Mucosa of stomach (tissue), 1 donor: ENCODE measurements around the gene FAM240A.
"Not testable (repeated sequence)": the region's sequence is repeated elsewhere in the genome, so short reads cannot be mapped to it uniquely, and the experiment has no call there.

ENCODE experiments used
- H3K27me3 ChIP-seq: one replicate; pipeline ENCODE4 v1.7.0; 2013; ENCODE audit warnings: mild to moderate bottlenecking, low read length; ENCODE audit not compliant: control insufficient read depth, insufficient read depth
- H3K36me3 ChIP-seq: one replicate; pipeline ENCODE4 v1.7.0; 2013; ENCODE audit warnings: low read length; ENCODE audit not compliant: control insufficient read depth, insufficient read depth
- H3K4me1 ChIP-seq: one replicate; pipeline ENCODE4 v1.7.0; 2013; ENCODE audit warnings: mild to moderate bottlenecking, low read length; ENCODE audit not compliant: control insufficient read depth, insufficient read depth
- H3K4me3 ChIP-seq: one replicate; pipeline ENCODE4 v1.7.0; 2013; ENCODE audit warnings: low read length
- H3K9ac ChIP-seq: one replicate; pipeline ENCODE4 v1.7.0; 2013; ENCODE audit warnings: mild to moderate bottlenecking, low read length, moderate library complexity
- H3K9me3 ChIP-seq: one replicate; pipeline ENCODE4 v1.7.0; 2013; ENCODE audit warnings: mild to moderate bottlenecking, low read length, moderate library complexity; ENCODE audit not compliant: control insufficient read depth
- donor health status: Pancreatic carcinoma.

Gene FAM240A

GRCh38 chr3:46576879-46577278 is 35.4 kb upstream of the FAM240A start:
- H3K27me3 ChIP-seq = no peaks in the 10 kb centered on the region

GRCh38 chr3:46577580-46578249 is 34.6 kb upstream of the FAM240A start:
- H3K4me3 ChIP-seq, H3K9ac ChIP-seq, H3K27me3 ChIP-seq, H3K9me3 ChIP-seq, H3K36me3 ChIP-seq: not testable (repeated sequence)
- peaks cover 31% of the 10 kb centered on the region for H3K4me1 ChIP-seq

More at GRCh38 chr3:46576879-46577278, 35.4 kb upstream of the FAM240A start:
- Histone ChIP-seq H3K4me3 (no peak overlapping the region), H3K4me1 (peaks cover 31% of the 10 kb centered on the region), H3K9ac (no peak overlapping the region), H3K36me3 (no peaks in the 10 kb centered on the region), H3K9me3 (no peaks in the 10 kb centered on the region)

DNA sequence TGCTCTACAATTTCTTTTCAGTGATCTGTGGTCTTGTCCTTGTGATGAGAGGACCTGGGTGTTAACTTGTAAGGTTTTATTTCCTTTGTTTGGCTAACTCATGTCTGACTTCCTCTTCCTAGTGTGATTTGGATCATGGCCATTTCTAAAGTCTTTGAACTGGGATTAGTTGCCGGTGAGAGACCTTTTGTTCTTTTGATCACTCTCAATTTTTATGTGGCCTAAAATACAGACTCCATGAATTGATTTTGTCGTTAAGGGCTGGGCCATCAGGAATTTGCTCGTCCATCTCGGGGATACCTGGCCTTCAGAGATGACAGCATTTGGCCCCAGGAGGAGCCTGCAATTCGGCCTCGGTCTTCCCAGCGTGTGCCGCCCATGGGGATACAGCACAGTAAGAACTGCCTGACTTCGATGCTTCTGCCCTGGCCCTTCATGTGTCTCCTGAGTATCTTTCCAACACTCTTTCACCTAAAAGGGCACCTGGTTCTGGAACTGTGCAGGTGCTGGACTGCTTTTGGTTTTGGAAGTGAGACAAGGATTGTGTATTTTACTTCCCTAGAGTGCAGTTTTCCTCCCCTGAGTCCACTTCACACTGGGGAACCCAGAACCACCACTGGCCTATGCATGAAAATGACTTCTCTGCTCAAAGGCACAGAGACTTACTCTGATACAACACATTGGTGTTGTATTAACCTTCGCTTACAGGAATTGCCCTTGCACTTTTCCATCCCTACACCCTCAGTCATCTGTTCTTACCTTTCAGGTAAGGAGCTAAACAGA is 33.2 kb upstream of the FAM240A start:
- Histone ChIP-seq H3K9ac (no peak overlapping the region), H3K36me3 (no peaks in the 10 kb centered on the region), H3K9me3 (no peaks in the 10 kb centered on the region), H3K4me1 (peaks cover 26% of the 10 kb centered on the region), H3K4me3 (no peak overlapping the region), H3K27me3 (no peaks in the 10 kb centered on the region)

DNA sequence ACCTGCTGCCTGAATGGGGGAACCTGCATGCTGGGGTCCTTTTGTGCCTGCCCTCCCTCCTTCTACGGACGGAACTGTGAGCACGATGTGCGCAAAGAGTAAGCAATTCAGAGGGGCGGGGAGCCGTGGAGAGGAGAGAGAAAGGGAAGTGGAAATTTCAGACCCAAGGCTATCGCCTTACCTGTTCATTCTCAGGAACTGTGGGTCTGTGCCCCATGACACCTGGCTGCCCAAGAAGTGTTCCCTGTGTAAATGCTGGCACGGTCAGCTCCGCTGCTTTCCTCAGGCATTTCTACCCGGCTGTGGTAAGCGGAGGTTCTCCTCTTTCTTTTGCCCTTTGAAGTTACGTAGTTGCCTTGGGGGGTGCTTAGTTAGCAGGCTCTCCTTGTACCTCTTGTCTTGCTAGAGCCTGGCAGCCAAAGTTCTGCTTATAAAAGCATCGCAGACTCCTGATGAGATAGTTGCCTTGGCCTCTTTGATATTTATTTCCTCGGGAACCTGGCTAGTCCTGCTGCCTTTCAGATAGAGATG is 32.5 kb upstream of the FAM240A start:
- no peaks in the 10 kb centered on the region for H3K27me3 ChIP-seq

DNA sequence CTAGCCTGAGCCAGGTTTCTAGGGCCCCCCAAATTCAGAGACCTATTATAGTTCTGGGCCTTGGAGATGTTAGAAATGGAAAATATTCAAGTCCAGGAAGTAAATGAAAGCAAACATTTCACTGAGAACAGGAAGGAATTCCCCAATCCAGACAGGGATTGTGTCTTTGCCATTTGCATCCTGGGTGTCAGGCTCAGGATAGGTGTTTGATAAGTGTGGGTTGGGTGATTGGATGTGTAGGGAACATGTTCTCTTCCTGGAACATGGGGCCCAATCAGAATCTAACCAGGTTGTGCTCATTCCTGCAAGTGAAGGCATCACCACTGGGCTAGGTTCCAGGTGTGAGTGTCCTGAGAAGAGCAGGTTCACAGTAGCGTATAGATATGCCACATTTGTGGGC is 31.6 kb upstream of the FAM240A start:
- Histone ChIP-seq H3K4me3 (no peak overlapping the region), H3K36me3 (no peaks in the 10 kb centered on the region), H3K27me3 (no peaks in the 10 kb centered on the region), H3K9ac (no peak overlapping the region), H3K4me1 (peaks cover 32% of the 10 kb centered on the region), H3K9me3 (no peaks in the 10 kb centered on the region)

More for the DNA sequence above, 32.5 kb upstream of the FAM240A start:
- no peak overlapping the region for H3K4me3 ChIP-seq
- no peaks in the 10 kb centered on the region for H3K36me3 ChIP-seq
- H3K9ac ChIP-seq = peak overlapping the region; percentile 16
- H3K9me3 ChIP-seq = no peaks in the 10 kb centered on the region
- peaks cover 24% of the 10 kb centered on the region for H3K4me1 ChIP-seq

DNA sequence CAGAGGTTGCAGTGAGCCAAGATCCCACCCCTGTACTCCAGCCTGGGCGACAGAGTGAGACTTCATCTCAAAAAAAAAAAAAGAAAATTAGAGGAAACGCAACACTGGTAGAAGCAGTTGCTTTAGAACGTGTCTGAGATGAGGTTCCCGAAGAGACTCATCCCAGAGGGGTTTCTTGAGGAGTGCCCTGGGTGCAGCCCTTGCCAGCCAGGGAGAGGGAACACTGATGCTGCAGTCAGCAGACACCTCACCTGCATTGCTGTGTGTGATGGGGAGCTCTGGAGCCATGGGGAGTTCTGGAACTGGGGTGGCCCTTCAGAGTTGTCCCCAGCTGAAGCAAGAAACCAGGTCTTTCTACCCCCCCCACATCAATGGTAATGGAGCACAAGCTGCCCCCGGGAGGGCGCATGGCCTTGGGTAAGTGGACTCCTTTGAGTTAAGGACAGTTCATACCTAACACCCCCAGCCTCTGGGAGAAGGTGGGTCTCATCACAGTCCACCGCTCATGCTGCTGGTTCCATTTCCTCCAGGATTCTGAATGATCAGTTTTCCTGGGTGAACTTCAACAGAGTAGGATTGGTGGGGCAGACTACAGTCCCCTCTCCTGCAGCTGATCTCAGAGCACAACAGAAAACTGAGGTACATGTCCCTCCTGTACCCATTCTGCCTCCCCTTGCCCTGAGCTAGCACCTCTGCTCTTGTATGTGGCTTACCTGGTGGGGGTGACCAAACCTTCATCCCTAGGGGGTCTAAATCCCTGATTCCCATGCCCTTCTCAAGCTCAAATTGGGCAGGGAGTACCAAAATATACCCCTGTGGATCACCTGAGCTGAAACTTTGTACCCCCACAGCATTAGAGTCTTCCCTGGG is 27.5 kb upstream of the FAM240A start:
- Histone ChIP-seq H3K9ac (no peak overlapping the region), H3K9me3 (no peaks in the 10 kb centered on the region), H3K4me1 (peaks cover 33% of the 10 kb centered on the region), H3K27me3 (no peaks in the 10 kb centered on the region), H3K36me3 (no peaks in the 10 kb centered on the region), H3K4me3 (no peak overlapping the region)

GRCh38 chr3:46585799-46586693 is 26.3 kb upstream of the FAM240A start:
- Histone ChIP-seq H3K9me3 (no peaks in the 10 kb centered on the region), H3K36me3 (no peaks in the 10 kb centered on the region), H3K4me1 (peaks cover 23% of the 10 kb centered on the region), H3K9ac (no peak overlapping the region), H3K4me3 (no peak overlapping the region), H3K27me3 (no peaks in the 10 kb centered on the region)

- Histone ChIP-seq H3K27me3 (no peaks in the 10 kb centered on the region), H3K9ac (no peak overlapping the region), H3K9me3 (no peaks in the 10 kb centered on the region), H3K36me3 (no peaks in the 10 kb centered on the region), H3K4me3 (no peak overlapping the region), H3K4me1 (peaks cover 23% of the 10 kb centered on the region)
Measured at GRCh38 chr3:46586738-46587246, 25.5 kb upstream of the FAM240A start.

GRCh38 chr3:46587268-46587667 is 25.1 kb upstream of the FAM240A start:
- not testable (repeated sequence) for H3K4me3 ChIP-seq, H3K27me3 ChIP-seq, H3K9ac ChIP-seq, H3K36me3 ChIP-seq, H3K9me3 ChIP-seq
- peaks cover 23% of the 10 kb centered on the region for H3K4me1 ChIP-seq

- Histone ChIP-seq H3K36me3 (no peaks in the 10 kb centered on the region), H3K9me3 (no peaks in the 10 kb centered on the region), H3K4me1 (no peaks in the 10 kb centered on the region), H3K27me3 (no peaks in the 10 kb centered on the region), H3K4me3 (no peak overlapping the region), H3K9ac (no peak overlapping the region)
Measured at GRCh38 chr3:46593274-46593862, 19.0 kb upstream of the FAM240A start.

GRCh38 chr3:46593979-46594378 is 18.3 kb upstream of the FAM240A start:
- no peaks in the 10 kb centered on the region for H3K4me1 ChIP-seq
- H3K36me3 ChIP-seq = no peaks in the 10 kb centered on the region
- H3K4me3 ChIP-seq = no peak overlapping the region
- H3K9me3 ChIP-seq = no peaks in the 10 kb centered on the region
- no peak overlapping the region for H3K9ac ChIP-seq
- no peaks in the 10 kb centered on the region for H3K27me3 ChIP-seq
